MM.1S (cell line): ENCODE measurements around the gene ZNF664.

Experiments used
- DNase-seq: peaks from one replicate; pipeline ENCODE4 v3.0.0-alpha.2; 2015
- H2AFZ ChIP-seq: fragments of 300-600 bp; sonication (generic); 2 replicates; pipeline ENCODE4 v1.6.0; 2016; ENCODE audit warnings: antibody characterized with exemption, low read length
- H3F3A ChIP-seq: fragments of 300-600 bp; sonication (generic); 2 replicates; pipeline ENCODE4 v1.6.1; 2016; ENCODE audit warnings: mild to moderate bottlenecking, antibody characterized with exemption, low read length, moderate library complexity, mixed read lengths; ENCODE audit not compliant: insufficient read depth
- H3K27ac ChIP-seq: fragments of 300-600 bp; sonication (generic); 2 replicates; pipeline ENCODE4 v1.5.1; 2016; ENCODE audit warnings: mild to moderate bottlenecking, low read length
- H3K27me3 ChIP-seq: fragments of 300-600 bp; sonication (generic); replicated peaks from 2 replicates; pipeline ENCODE4 v1.6.0; 2016; ENCODE audit warnings: low read length; ENCODE audit not compliant: insufficient read depth
- H3K36me3 ChIP-seq: fragments of 300-600 bp; sonication (generic); replicated peaks from 2 replicates; pipeline ENCODE4 v1.6.1; 2016; ENCODE audit warnings: mild to moderate bottlenecking, low read length, mixed read lengths; ENCODE audit not compliant: insufficient read depth
- H3K4me1 ChIP-seq: fragments of 300-600 bp; sonication (generic); 2 replicates; pipeline ENCODE4 v1.6.1; 2016; ENCODE audit warnings: low read length, mixed read lengths
- H3K4me2 ChIP-seq: fragments of 300-600 bp; sonication (generic); 2 replicates; pipeline ENCODE4 v1.6.0; 2016; ENCODE audit warnings: low read depth, low read length
- H3K4me3 ChIP-seq: fragments of 300-600 bp; sonication (generic); 2 replicates; pipeline ENCODE4 v1.5.1; 2016; ENCODE audit warnings: low read length, mixed read lengths
- H3K79me2 ChIP-seq: fragments of 300-600 bp; sonication (generic); 2 replicates; pipeline ENCODE4 v1.6.1; 2016; ENCODE audit warnings: mixed run types, low read length, mixed read lengths
- H3K9ac ChIP-seq: fragments of 300-600 bp; sonication (generic); 2 replicates; pipeline ENCODE4 v1.6.1; 2016; ENCODE audit warnings: low read length, mixed read lengths
- H3K9me2 ChIP-seq: fragments of 300-600 bp; sonication (generic); replicated peaks from 2 replicates; pipeline ENCODE4 v1.6.1; 2016; ENCODE audit warnings: mild to moderate bottlenecking, low read length, mixed read lengths; ENCODE audit not compliant: insufficient read depth
- H3K9me3 ChIP-seq: fragments of 300-600 bp; sonication (generic); replicated peaks from 2 replicates; pipeline ENCODE4 v1.6.1; 2016; ENCODE audit warnings: mild to moderate bottlenecking, low read length, mixed read lengths; ENCODE audit not compliant: insufficient read depth
- H4K20me1 ChIP-seq: fragments of 300-600 bp; sonication (generic); 2 replicates; pipeline ENCODE4 v1.6.1; 2016; ENCODE audit warnings: mild to moderate bottlenecking, low read length, moderate library complexity, mixed read lengths; ENCODE audit not compliant: insufficient read depth
- CTCF ChIP-seq: fragments of 300-600 bp; sonication (generic); IDR thresholded peaks from 2 replicates; pipeline ENCODE4 v1.5.1; 2016; ENCODE audit warnings: antibody characterized with exemption, low read length, mixed read lengths
- EZH2 ChIP-seq: fragments of 300-600 bp; sonication (generic); optimal IDR thresholded peaks from 2 replicates; pipeline ENCODE3; 2017; ENCODE audit warnings: low read depth, mild to moderate bottlenecking, antibody characterized with exemption, low read length, mixed read lengths
- EZH2phosphoT487 ChIP-seq: fragments of 300-600 bp; sonication (generic); IDR thresholded peaks from 2 replicates; pipeline ENCODE4 v1.6.1; 2018; ENCODE audit warnings: antibody characterized with exemption, low read length

ZNF664 gene

GRCh38 chr12:123989753-123990152, 16.7 kb downstream of the ZNF664 start:
- 0 out of 2 replicates have a peak, but pooled peaks cover 2% of the 10 kb centered on the region for H3K36me3 ChIP-seq
- no peaks in the 10 kb centered on the region for H3K9me2 ChIP-seq
- H3K79me2 ChIP-seq = peaks cover 38% of the 10 kb centered on the region

GRCh38 chr12:123990511-123990910, 17.5 kb downstream of the ZNF664 start:
- H3K9me2 ChIP-seq = no peaks in the 10 kb centered on the region
- H3K27me3 ChIP-seq = no peaks in the 10 kb centered on the region
- H3K79me2 ChIP-seq = peaks cover 36% of the 10 kb centered on the region
- no peak overlapping the region for H3K4me3 ChIP-seq
- no peaks in the 10 kb centered on the region for H3K4me1 ChIP-seq
- no peak for TF ChIP-seq EZH2
- TF ChIP-seq CTCF = no peak
- no peak for TF ChIP-seq EZH2phosphoT487
- H2AFZ ChIP-seq = no peak overlapping the region
- no peak for DNase-seq
- H3K27ac ChIP-seq = no peak overlapping the region
- no peaks in the 10 kb centered on the region for H3K9me3 ChIP-seq
- no peak overlapping the region for H3K4me2 ChIP-seq
- no peak overlapping the region for H3K9ac ChIP-seq
- H4K20me1 ChIP-seq = no peaks in the 10 kb centered on the region
- 0 out of 2 replicates have a peak, but pooled peaks cover 2% of the 10 kb centered on the region for H3K36me3 ChIP-seq
- no peaks in the 10 kb centered on the region for H3F3A ChIP-seq

More at GRCh38 chr12:123989753-123990152, 16.7 kb downstream of the ZNF664 start:
- no peaks in the 10 kb centered on the region for H4K20me1 ChIP-seq
- TF ChIP-seq CTCF (no peak), EZH2phosphoT487 (no peak), EZH2 (no peak)
- H3K9ac ChIP-seq = no peak overlapping the region
- no peak overlapping the region for H3K27ac ChIP-seq
- no peak overlapping the region for H3K4me2 ChIP-seq
- H3K4me1 ChIP-seq = no peaks in the 10 kb centered on the region
- H2AFZ ChIP-seq = no peak overlapping the region
- H3F3A ChIP-seq = no peaks in the 10 kb centered on the region
- no peak for DNase-seq
- no peak overlapping the region for H3K4me3 ChIP-seq
- H3K9me3 ChIP-seq = no peaks in the 10 kb centered on the region
- no peaks in the 10 kb centered on the region for H3K27me3 ChIP-seq

GRCh38 chr12:123991372-123991951, 18.4 kb downstream of the ZNF664 start:
- no peaks in the 10 kb centered on the region for H3F3A ChIP-seq
- no peaks in the 10 kb centered on the region for H3K9me2 ChIP-seq
- no peak overlapping the region for H2AFZ ChIP-seq
- H3K9me3 ChIP-seq = no peaks in the 10 kb centered on the region
- H3K4me3 ChIP-seq = no peak overlapping the region
- no peak for DNase-seq
- H3K4me2 ChIP-seq = no peak overlapping the region
- no peak overlapping the region for H3K9ac ChIP-seq
- H3K4me1 ChIP-seq = no peaks in the 10 kb centered on the region
- 0 out of 2 replicates have a peak, but pooled peaks cover 2% of the 10 kb centered on the region for H3K36me3 ChIP-seq
- TF ChIP-seq EZH2 = no peak
- no peak for TF ChIP-seq EZH2phosphoT487
- no peak for TF ChIP-seq CTCF
- peaks cover 30% of the 10 kb centered on the region for H3K79me2 ChIP-seq
- H3K27me3 ChIP-seq = no peaks in the 10 kb centered on the region
- H4K20me1 ChIP-seq = no peaks in the 10 kb centered on the region
- H3K27ac ChIP-seq = no peak overlapping the region
